DND-41 (cell line): ENCODE results near the gene SLC9B1.
A peak's percentile ranks its signal among the peaks of the same experiment; 100 is the strongest.

Experiments used
- ATAC-seq: fragments of 200-7000 bp; cut with Tn5 transposase; 3 replicates; pipeline ENCODE4 v1.9.1; 2021; ENCODE audit warnings: low read depth; ENCODE audit not compliant: insufficient read depth
- DNase-seq: peaks from one replicate; pipeline ENCODE4 v3.0.0-alpha.2; 2020
- H2AFZ ChIP-seq: 2 replicates; pipeline ENCODE4 v1.6.0; 2012; ENCODE audit warnings: low read depth, low read length
- H3K27ac ChIP-seq: 2 replicates; pipeline ENCODE4 v1.5.1; 2012; ENCODE audit warnings: low read length, inconsistent platforms
- H3K27me3 ChIP-seq: fragments of 200-600 bp; sonication (generic); 2 replicates; pipeline ENCODE4 v1.6.0; 2012; ENCODE audit warnings: low read length, mild to moderate bottlenecking, inconsistent platforms; ENCODE audit not compliant: insufficient read depth, poor library complexity
- H3K36me3 ChIP-seq: 2 replicates; pipeline ENCODE4 v1.5.1; 2012; ENCODE audit warnings: low read length, inconsistent platforms; ENCODE audit not compliant: insufficient read depth
- H3K4me1 ChIP-seq: 2 replicates; pipeline ENCODE4 v1.5.1; 2012; ENCODE audit warnings: mild to moderate bottlenecking, low read length; ENCODE audit not compliant: insufficient read depth
- H3K4me2 ChIP-seq: 2 replicates; pipeline ENCODE4 v1.6.0; 2012; ENCODE audit warnings: mild to moderate bottlenecking, moderate library complexity, low read length, inconsistent platforms; ENCODE audit not compliant: insufficient read depth
- H3K4me3 ChIP-seq, 2 experiments: fragments of 200-600 bp in 1 of 2; shearing (Covaris generic) in 1 of 2; 2 replicates each; pipeline ENCODE4 v1.5.1; 2012 to 2016; ENCODE audit warnings: inconsistent platforms in 2 of 2, low read length in 2 of 2, mild to moderate bottlenecking in 2 of 2, low read depth in 1 of 2, moderate library complexity in 1 of 2
- H3K79me2 ChIP-seq: 2 replicates; pipeline ENCODE4 v1.6.0; 2012; ENCODE audit warnings: low read length, inconsistent platforms; ENCODE audit not compliant: insufficient read depth
- H3K9ac ChIP-seq: 2 replicates; pipeline ENCODE4 v1.6.0; 2012; ENCODE audit warnings: low read depth, mild to moderate bottlenecking, inconsistent platforms, low read length, moderate library complexity
- H3K9me3 ChIP-seq: 2 replicates; pipeline ENCODE4 v1.5.1; 2012; ENCODE audit warnings: low read length, moderate library complexity, mild to moderate bottlenecking, inconsistent platforms; ENCODE audit not compliant: insufficient read depth, severe bottlenecking
- H4K20me1 ChIP-seq: 2 replicates; pipeline ENCODE4 v1.6.0; 2012; ENCODE audit warnings: low read length; ENCODE audit not compliant: insufficient read depth
- CTCF ChIP-seq: IDR thresholded peaks from 2 replicates; pipeline ENCODE4 v1.5.1; 2012; ENCODE audit warnings: borderline replicate concordance, low read length, moderate library complexity, mild to moderate bottlenecking; ENCODE audit not compliant: poor library complexity, severe bottlenecking; ENCODE audit errors: extremely low read depth
- EZH2 ChIP-seq: IDR thresholded peaks from 3 replicates; pipeline ENCODE4 v1.6.1; 2012; ENCODE audit warnings: borderline replicate concordance, low read depth, mild to moderate bottlenecking, moderate library complexity, low read length, inconsistent platforms; ENCODE audit not compliant: severe bottlenecking

Gene SLC9B1

GRCh38 chr4:103019308-103020124 is at the start of gene SLC9B1:
TSS of gene SLC9B1 (minus strand) at chr4:103019705. CDS start at chr4:102991711, 27,994 bp downstream.
- Histone ChIP-seq H3K9ac (peak within 1 kb of the TSS; percentile 71), H3K36me3 (peaks cover 5% of the 10 kb centered on the region; the same call in 1 of the 2 replicates), H3K27me3 (no peaks in the 10 kb centered on the region), H3K79me2 (no peaks in the 10 kb centered on the region), H2AFZ (peak within 1 kb of the TSS; percentile 92), H3K9me3 (no peaks in the 10 kb centered on the region), H3K4me2 (peak within 1 kb of the TSS; percentile 86), H4K20me1 (no peaks in the 10 kb centered on the region), H3K4me3 (peak within 1 kb of the TSS; percentile 41 to 65), H3K27ac (peak within 1 kb of the TSS; percentile 85), H3K4me1 (peaks cover 26% of the 10 kb centered on the region)
- ATAC-seq, result peak; percentile 95
- peak; percentile 95 for DNase-seq
- no peak for TF ChIP-seq CTCF
- no peak for TF ChIP-seq EZH2

GRCh38 chr4:103067841-103068547 is 48.5 kb upstream of the SLC9B1 start:
- peaks cover 46% of the 10 kb centered on the region; the same call in 1 of the 2 replicates for H3K36me3 ChIP-seq
- H4K20me1 ChIP-seq, result peaks cover 5% of the 10 kb centered on the region; the same call in 1 of the 2 replicates
- TF ChIP-seq EZH2, result no peak
- no peak for TF ChIP-seq CTCF
- no peak overlapping the region for H3K9ac ChIP-seq
- peaks cover 10% of the 10 kb centered on the region; the same call in 1 of the 2 replicates for H3K4me1 ChIP-seq
- DNase-seq (no peak), ATAC-seq (no peak)
- peaks cover 56% of the 10 kb centered on the region for H3K79me2 ChIP-seq
- H3K4me3 ChIP-seq, result no peak overlapping the region
- no peak overlapping the region for H3K27ac ChIP-seq
- H2AFZ ChIP-seq, result no peak overlapping the region
- no peak overlapping the region for H3K4me2 ChIP-seq
- no peaks in the 10 kb centered on the region for H3K9me3 ChIP-seq
- no peaks in the 10 kb centered on the region for H3K27me3 ChIP-seq

DNA sequence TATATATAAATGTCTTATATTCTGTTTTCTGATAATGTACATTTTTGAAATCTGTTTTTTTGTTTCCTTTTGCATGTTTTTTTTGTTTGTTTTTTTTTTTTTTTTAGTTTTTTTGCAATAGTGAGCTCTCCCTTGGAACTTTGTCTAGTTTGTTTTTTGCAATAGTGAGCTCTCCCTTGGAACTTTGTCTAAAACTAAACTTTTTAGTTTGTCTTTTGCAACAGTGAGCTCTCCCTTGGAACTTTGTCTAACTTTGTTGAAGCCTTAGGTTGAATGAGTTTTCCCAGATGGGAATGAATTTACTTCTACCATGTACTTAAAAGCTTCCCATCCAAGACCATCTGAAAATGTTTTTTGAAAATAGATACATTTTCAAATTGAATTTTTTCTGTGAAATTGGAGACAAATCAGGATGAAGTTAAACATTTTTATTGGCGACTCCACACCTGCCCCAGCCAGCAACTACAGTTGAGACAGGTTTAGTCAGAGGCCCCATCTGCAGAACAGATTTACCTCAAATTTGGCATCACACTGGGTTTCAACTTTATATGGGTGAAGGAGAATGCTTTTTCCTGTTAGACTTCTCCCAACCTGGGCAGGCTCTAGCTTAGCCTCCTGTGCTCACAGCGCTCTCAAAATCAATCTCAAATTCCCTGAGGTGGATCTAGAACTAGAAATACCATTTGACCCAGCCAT is 41.1 kb upstream of the SLC9B1 start:
- no peak overlapping the region for H2AFZ ChIP-seq
- peaks cover 51% of the 10 kb centered on the region; the same call in 1 of the 2 replicates for H3K36me3 ChIP-seq
- ATAC-seq, result no peak
- H3K27me3 ChIP-seq, result no peaks in the 10 kb centered on the region
- DNase-seq, result no peak
- no peak overlapping the region for H3K4me3 ChIP-seq
- H3K4me1 ChIP-seq, result no peaks in the 10 kb centered on the region
- H3K4me2 ChIP-seq, result no peak overlapping the region
- H3K27ac ChIP-seq, result no peak overlapping the region
- no peaks in the 10 kb centered on the region for H4K20me1 ChIP-seq
- TF ChIP-seq EZH2, result no peak
- TF ChIP-seq CTCF, result no peak
- H3K9me3 ChIP-seq, result no peaks in the 10 kb centered on the region
- no peak overlapping the region for H3K9ac ChIP-seq
- H3K79me2 ChIP-seq, result no peaks in the 10 kb centered on the region
